ENCODE results near the gene KRT33B.

- TF ChIP-seq POLR2A (IDR thresholded peaks at IDR 0.05) (no peak), CTCF (IDR thresholded peaks at IDR 0.05) (no peak)
Measured at GRCh38 chr17:41360296-41360995, 9.2 kb downstream of the KRT33B start.

All from testis (tissue), 2 donors.